HG03045 (cell line): Measurements from ENCODE around the gene CADM2.

Experiments
- ATAC-seq: cut with Tn5 transposase; IDR thresholded peaks from one replicate; pipeline ENCODE4 v1.9.1; 2021; ENCODE audit warnings: mild to moderate bottlenecking, moderate library complexity; ENCODE audit not compliant: unreplicated experiment

CADM2 gene

GRCh38 chr3:85182975-85183752, 224.4 kb downstream of the CADM2 start:
- no peak for ATAC-seq

GRCh38 chr3:85185495-85185894, 226.7 kb downstream of the CADM2 start:
- no peak for ATAC-seq

- no peak for ATAC-seq
These were observed 230.9 kb downstream of the CADM2 start for GRCh38 chr3:85189731-85190130.

GRCh38 chr3:85193565-85193964, 234.8 kb downstream of the CADM2 start:
- ATAC-seq = no peak

- no peak for ATAC-seq
These were observed 249.9 kb downstream of the CADM2 start for GRCh38 chr3:85208650-85209049.

GRCh38 chr3:85210540-85210939, 251.8 kb downstream of the CADM2 start:
- ATAC-seq = no peak

- ATAC-seq = no peak
These were observed 270.2 kb downstream of the CADM2 start for GRCh38 chr3:85228966-85229365.

- no peak for ATAC-seq
These were observed 285.3 kb downstream of the CADM2 start for GRCh38 chr3:85244091-85244490.

GRCh38 chr3:85244519-85244918, 285.7 kb downstream of the CADM2 start:
- ATAC-seq = no peak

GRCh38 chr3:85251766-85252165, 293.0 kb downstream of the CADM2 start:
- ATAC-seq = no peak

GRCh38 chr3:85252686-85253085, 293.9 kb downstream of the CADM2 start:
- ATAC-seq = no peak

- ATAC-seq = no peak
These were observed 295.9 kb downstream of the CADM2 start for GRCh38 chr3:85254738-85255137.

- ATAC-seq = no peak
These were observed 297.2 kb downstream of the CADM2 start for GRCh38 chr3:85255949-85256348.

- ATAC-seq = no peak
These were observed 299.5 kb downstream of the CADM2 start for GRCh38 chr3:85258326-85258725.

GRCh38 chr3:85258819-85259218, 300.0 kb downstream of the CADM2 start:
- ATAC-seq = no peak

- no peak for ATAC-seq
These were observed 301.0 kb downstream of the CADM2 start for GRCh38 chr3:85259748-85260147.

GRCh38 chr3:85264381-85264780, 305.6 kb downstream of the CADM2 start:
- ATAC-seq = no peak

- ATAC-seq = no peak
These were observed 311.7 kb downstream of the CADM2 start for GRCh38 chr3:85270488-85270887.

- ATAC-seq = no peak
These were observed 313.1 kb downstream of the CADM2 start for GRCh38 chr3:85271911-85272310.

- ATAC-seq = no peak
These were observed 329.5 kb downstream of the CADM2 start for GRCh38 chr3:85288257-85288656.

- ATAC-seq = no peak
These were observed 338.5 kb downstream of the CADM2 start for GRCh38 chr3:85297291-85297690.

- ATAC-seq = no peak
These were observed 339.2 kb downstream of the CADM2 start for GRCh38 chr3:85298032-85298431.

GRCh38 chr3:85303156-85303555, 344.4 kb downstream of the CADM2 start:
- ATAC-seq = no peak
